VCaP (cell line): ENCODE data around the gene ELOVL4.

Experiments used
- H3K27ac ChIP-seq: fragments of 450-650 bp; 2 replicates; pipeline ENCODE4 v1.5.1; 2017
- TF ChIP-seq, protein P1 (sequence below): fragments of 450-650 bp; conservative IDR thresholded peaks from 2 replicates; pipeline ENCODE4 v1.5.1; 2017; ENCODE audit warnings: mild to moderate bottlenecking, moderate library complexity

The ELOVL4 gene

DNA sequence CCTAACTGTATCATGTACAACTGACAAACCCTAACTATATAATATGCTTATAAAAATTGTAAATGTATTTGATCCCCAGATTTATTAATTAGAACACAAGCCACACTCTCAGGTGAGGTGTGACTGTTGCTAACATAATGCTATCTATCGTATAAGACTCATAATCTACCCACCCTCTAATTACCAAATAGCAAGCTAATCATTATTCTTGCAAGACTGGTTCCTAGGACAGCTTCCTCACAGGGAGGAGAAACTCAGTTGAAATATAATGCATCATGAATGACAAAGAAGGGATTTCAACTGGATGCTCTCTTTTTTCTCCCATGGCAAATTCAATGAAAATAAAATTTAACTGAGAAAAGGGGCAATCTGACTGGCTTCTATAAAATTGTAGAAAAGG is 35.4 kb downstream of the ELOVL4 start:
- TF ChIP-seq, protein P1, sequence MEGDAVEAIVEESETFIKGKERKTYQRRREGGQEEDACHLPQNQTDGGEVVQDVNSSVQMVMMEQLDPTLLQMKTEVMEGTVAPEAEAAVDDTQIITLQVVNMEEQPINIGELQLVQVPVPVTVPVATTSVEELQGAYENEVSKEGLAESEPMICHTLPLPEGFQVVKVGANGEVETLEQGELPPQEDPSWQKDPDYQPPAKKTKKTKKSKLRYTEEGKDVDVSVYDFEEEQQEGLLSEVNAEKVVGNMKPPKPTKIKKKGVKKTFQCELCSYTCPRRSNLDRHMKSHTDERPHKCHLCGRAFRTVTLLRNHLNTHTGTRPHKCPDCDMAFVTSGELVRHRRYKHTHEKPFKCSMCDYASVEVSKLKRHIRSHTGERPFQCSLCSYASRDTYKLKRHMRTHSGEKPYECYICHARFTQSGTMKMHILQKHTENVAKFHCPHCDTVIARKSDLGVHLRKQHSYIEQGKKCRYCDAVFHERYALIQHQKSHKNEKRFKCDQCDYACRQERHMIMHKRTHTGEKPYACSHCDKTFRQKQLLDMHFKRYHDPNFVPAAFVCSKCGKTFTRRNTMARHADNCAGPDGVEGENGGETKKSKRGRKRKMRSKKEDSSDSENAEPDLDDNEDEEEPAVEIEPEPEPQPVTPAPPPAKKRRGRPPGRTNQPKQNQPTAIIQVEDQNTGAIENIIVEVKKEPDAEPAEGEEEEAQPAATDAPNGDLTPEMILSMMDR, result no peak
- no peak overlapping the region for H3K27ac ChIP-seq

DNA sequence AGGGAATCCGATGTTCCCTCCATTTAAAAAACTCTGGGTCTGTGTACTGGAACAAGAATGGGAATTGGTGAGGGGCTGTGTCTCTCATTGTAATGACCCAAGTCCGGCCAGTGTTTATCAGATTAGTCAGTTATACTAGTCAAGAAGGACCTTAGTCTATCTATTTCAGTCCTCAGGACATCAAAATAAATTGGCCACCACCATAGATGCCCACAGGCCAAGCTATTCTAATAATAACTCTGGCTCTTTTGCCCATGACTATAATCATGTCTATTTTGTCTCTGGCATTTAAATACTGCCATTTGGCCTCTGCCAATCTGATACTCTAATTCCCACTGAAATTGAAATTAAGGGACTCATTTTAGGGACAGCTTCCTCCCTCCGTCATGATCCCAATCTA is 37.8 kb downstream of the ELOVL4 start:
- no peak overlapping the region for H3K27ac ChIP-seq
- TF ChIP-seq, protein P1, result no peak

DNA sequence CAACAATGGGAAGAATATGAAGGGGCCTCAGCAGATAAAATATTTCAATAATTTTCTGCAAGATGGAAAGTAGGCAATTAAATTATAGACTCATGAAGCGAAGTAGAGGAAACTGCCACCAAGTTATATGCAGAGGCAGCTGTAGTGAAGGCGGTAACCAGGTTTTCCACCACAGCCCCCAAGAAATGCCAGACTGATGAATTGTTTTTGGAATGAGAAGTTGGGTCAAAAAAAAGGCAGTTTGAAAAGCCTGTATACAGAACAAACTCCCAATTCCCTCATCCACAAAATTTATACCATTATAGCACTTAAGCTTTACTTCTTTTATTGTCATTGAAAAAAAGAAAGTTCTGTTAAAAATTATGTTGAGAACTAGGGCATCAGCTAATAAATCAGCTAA is 45.3 kb downstream of the ELOVL4 start:
- H3K27ac ChIP-seq, result no peak overlapping the region
- TF ChIP-seq, protein P1, result no peak

DNA sequence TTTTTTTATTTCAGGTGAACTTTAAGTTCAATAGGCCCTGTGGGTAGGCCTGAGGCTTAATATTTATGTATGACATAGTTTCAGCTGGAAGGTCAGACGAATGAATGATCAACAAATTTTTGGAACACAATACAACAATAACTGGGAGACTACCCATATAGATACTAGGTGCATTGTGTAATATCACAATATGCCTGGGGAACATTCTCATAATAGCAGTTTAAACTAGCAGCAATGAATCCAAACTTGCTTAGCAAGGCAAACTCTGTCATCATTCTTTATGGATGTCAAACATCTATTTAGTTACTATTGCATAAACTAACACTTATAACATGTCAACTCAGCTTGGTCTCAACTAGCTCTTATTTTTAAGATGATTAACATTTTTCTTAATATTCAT is 49.3 kb downstream of the ELOVL4 start:
- no peak overlapping the region for H3K27ac ChIP-seq
- TF ChIP-seq, protein P1, result no peak

DNA sequence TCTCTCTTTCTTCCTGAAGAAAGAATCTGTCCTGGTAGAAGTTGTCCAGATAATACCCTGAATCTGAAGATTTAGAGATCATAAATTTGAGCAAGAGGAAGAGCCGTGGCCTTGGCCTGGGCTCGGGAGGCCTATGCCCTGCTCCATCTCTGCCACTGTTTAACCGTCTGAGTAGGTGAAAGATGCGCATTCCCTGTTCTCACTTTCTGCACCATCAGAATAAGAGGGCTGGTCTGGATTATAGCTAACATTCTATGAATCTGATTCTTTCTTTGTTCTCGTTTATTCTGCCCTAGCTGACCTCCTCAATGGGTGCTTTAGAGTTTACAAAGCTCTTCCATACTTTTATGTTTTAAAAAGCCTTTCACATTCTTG is 51.3 kb downstream of the ELOVL4 start:
- TF ChIP-seq, protein P1, result no peak
- H3K27ac ChIP-seq, result no peak overlapping the region

DNA sequence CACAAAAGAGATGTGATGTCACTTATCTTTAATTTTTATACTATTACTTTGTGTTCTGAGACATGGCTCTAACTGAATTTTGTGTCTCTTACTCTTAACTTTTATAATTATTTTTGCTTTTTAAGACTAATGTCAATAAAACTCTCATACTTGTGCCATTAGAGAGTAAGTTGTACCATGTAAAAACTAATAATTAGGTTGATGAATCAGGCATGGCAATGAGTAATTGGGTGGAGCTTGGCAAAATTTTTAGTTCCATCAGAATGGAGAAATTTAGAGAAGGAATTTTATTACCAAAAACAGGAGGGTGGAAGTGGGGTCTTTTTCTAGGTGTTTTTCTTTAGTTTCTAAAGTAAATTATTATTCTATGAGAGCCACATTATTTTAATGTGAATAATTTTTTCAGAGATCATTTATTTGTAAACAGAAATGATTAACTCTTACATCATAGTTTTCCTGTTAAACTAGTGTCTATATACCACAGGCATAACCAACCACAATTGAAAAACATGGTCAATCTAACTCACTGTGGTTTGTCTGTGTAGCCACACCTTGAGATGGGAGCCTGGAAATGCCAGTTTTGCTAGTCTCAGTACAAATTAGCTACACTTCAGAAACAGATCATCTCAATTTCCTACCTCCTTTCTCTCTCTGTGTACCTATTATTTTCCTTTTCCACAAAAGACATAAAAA is 51.8 kb downstream of the ELOVL4 start:
- TF ChIP-seq, protein P1, result no peak
- no peak overlapping the region for H3K27ac ChIP-seq

DNA sequence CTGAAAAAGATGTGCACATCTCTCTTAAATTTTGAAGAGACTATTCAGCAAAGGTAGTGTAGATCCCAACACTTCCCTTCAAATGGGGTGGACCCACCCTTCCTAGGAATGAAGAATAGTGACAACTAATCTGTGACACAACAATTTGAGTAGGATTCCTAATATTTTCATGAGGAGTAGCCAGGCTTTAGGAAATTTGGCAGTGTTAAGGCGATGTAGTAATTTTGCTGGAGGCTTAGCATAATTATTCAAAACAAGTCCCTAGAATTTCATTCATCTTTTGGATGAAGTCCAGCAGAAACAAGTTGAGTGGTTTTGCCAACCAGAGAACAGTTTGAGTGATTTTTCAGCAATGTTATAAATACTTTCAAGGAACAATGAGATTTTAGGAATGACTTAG is 52.4 kb downstream of the ELOVL4 start:
- H3K27ac ChIP-seq, result no peak overlapping the region
- TF ChIP-seq, protein P1, result no peak
